Measurements from ENCODE around the gene VTCN1.
"Not testable (repeated sequence)": the region's sequence is repeated elsewhere in the genome, so short reads cannot be mapped to it uniquely, and the experiment has no call there.

VTCN1 gene

DNA sequence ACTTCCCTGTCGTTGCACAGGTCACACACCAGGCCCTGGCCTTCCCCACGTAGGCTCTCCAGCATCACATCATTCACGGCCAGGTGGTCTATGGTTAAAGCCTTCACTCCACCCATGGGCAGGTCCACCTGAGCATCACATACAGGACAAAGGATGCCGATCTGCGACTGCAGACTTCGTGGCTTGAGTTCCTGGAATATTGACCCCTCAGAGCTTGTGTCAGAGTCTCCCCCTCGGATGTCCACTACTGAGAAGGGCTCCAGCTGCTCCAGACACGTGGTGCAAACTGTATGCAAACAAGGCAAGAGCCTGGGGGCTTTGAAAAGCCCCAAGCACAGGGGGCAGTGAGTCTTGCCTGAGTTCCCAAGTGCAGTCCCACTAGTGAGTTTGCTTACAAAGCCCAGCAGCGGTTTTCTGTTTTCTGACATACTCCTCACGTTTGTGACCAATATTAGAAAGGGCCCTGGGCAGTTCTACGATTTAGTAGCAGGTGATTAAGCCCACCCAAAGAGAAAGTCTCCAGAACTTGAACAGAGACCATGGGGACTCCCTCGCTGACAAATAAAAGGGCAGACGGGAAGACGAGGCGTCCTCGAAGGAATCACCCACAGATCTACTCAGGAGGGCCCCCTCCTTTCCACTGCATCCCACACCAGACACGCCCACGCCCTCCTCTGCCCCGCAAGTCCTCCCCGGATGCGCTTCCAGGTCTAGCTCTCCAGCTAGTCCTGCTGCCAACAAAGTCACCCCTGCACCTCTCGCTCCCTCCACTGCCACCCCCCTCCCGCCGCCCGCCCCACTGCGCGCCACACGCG is 89.7 kb downstream of the VTCN1 start:
- DNase-seq (ENCODE audit: low spot score) = no peak
- in situ Hi-C loops (cut with MboI; ENCODE audit: low pct_unique_long_range_greater_than_20kb, low sequenced_read_pairs, unreplicated experiment) = no loop called here
- TF ChIP-seq CTCF (IDR thresholded peaks at IDR 0.05; ENCODE audit: extremely low read depth, insufficient read depth, missing control alignments) = no peak

DNA sequence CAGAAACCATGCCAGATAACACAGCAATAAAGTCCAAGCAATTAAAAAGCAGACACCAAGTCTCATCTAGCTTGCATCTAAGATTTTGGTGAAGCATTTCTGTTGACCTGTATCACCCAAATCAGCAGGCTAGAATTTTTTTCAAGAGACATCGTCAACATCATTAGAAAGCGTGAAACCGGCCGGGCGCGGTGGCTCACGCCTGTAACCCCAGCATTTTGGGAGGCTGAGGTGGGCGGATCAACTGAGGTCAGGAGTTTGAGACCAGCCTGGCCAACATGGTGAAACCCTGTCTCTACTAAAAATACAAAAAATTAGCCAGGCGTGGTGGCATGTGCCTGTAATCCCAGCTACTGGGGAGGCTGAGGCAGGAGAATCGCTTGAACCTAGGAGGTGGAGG is 91.6 kb downstream of the VTCN1 start:
- in situ Hi-C loops (cut with MboI; ENCODE audit: low pct_unique_long_range_greater_than_20kb, low sequenced_read_pairs, unreplicated experiment); DNase-seq (ENCODE audit: low spot score): not testable (repeated sequence)

GRCh38 chr1:117118137-117118536 is 92.6 kb downstream of the VTCN1 start:
- in situ Hi-C loops (cut with MboI; ENCODE audit: low pct_unique_long_range_greater_than_20kb, low sequenced_read_pairs, unreplicated experiment) = no loop called here
- DNase-seq (ENCODE audit: low spot score) = no peak
- TF ChIP-seq CTCF (IDR thresholded peaks at IDR 0.05; ENCODE audit: extremely low read depth, insufficient read depth, missing control alignments) = no peak

- no peak for TF ChIP-seq CTCF (IDR thresholded peaks at IDR 0.05; ENCODE audit: extremely low read depth, insufficient read depth, missing control alignments)
- DNase-seq (ENCODE audit: low spot score) = no peak
- in situ Hi-C loops (cut with MboI; ENCODE audit: low pct_unique_long_range_greater_than_20kb, low sequenced_read_pairs, unreplicated experiment) = no loop called here
Measured at GRCh38 chr1:117117697-117118096, 93.0 kb downstream of the VTCN1 start.

DNA sequence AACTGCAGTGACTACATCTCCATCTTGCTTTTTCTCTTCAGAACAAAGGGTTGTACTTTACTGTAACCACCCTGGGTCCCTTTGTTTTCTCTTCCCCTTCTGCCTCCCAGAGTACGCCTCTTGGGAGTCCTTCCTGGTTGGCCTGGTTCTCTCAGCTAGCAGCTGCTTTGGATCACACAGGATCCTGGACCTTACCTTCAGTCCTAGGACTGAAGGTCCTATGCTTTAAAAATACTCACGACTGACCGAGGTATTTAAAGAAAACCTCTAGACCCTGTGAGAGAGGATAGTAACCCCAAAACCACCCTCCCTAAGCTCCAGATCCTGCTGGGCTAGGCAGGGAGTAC is 94.0 kb downstream of the VTCN1 start:
- DNase-seq (ENCODE audit: low spot score) = no peak
- TF ChIP-seq CTCF (IDR thresholded peaks at IDR 0.05; ENCODE audit: extremely low read depth, insufficient read depth, missing control alignments) = no peak
- in situ Hi-C loops (cut with MboI; ENCODE audit: low pct_unique_long_range_greater_than_20kb, low sequenced_read_pairs, unreplicated experiment) = no loop called here

DNA sequence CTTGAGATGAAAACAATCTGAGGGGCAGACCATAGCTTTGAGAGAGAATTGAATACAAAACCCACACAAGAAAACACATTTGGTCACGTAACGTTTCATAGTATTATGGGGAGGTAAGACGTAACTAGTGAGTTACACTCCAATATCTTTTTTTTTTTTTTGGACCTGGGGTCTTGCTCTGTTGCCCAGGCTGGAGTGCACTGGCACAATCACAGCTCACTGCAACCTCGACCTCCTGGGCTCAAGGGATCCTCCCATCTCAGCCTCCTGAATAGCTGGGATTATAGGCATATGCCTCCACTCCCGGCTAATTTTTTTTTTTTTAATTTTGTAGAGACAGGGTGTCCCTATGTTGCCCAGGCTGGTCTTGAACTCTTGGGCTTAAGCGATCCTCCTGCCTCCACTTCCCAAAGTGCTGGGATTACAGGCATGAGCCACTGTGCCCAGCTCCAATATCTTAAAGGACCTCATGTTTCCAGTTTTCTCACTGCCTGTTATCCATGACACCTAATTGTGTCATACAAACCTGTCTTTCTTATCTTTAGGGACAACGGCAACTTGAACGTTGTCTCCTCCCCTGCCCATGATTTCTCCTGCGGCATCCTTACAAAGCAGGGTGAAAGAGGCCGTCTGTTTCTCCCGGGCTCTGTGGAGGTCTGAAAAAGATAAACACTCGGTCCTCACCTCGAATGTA is 94.5 kb downstream of the VTCN1 start:
- no peak for TF ChIP-seq CTCF (IDR thresholded peaks at IDR 0.05; ENCODE audit: extremely low read depth, insufficient read depth, missing control alignments)
- no peak for DNase-seq (ENCODE audit: low spot score)
- in situ Hi-C loops (cut with MboI; ENCODE audit: low pct_unique_long_range_greater_than_20kb, low sequenced_read_pairs, unreplicated experiment) = no loop called here

DNA sequence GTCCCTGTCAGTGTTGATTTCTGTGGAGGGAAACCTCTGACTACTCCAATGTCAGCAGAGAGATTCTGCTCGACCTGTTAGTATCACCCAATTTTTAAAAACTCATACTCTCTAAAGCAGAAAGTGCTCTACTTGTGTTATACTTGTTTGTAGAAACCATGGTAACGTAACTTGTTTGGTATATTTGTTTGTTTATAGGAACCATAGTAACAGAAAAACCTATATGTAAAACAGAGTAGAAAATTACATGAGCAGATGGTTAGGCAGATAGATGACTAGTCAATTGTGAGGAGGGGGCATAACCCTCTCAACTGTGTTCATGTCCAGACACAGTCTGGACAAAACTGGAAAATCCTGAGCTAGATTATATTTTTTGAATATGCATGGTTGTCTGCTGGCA is 95.8 kb downstream of the VTCN1 start:
- no peak for DNase-seq (ENCODE audit: low spot score)
- TF ChIP-seq CTCF (IDR thresholded peaks at IDR 0.05; ENCODE audit: extremely low read depth, insufficient read depth, missing control alignments) = no peak
- in situ Hi-C loops (cut with MboI; ENCODE audit: low pct_unique_long_range_greater_than_20kb, low sequenced_read_pairs, unreplicated experiment) = no loop called here

Measured in GM13977 (cell line).